VCaP (cell line): ENCODE measurements around the gene VSX2.

Source experiments
- H3K27ac ChIP-seq: fragments of 450-650 bp; 2 replicates; pipeline ENCODE4 v1.5.1; 2017
- CTCF ChIP-seq: fragments of 450-650 bp; conservative IDR thresholded peaks from 2 replicates; pipeline ENCODE4 v1.5.1; 2017; ENCODE audit warnings: mild to moderate bottlenecking, moderate library complexity

Gene VSX2

GRCh38 chr14:74242021-74242779, 3.0 kb downstream of the VSX2 start:
- no peak for TF ChIP-seq CTCF
- H3K27ac ChIP-seq: no peak overlapping the region

GRCh38 chr14:74242780-74243042, 3.5 kb downstream of the VSX2 start:
- no peak for TF ChIP-seq CTCF
- no peak overlapping the region for H3K27ac ChIP-seq

- H3K27ac ChIP-seq: no peak overlapping the region
- TF ChIP-seq CTCF: no peak
These were observed 3.8 kb downstream of the VSX2 start for GRCh38 chr14:74243051-74243450.

- TF ChIP-seq CTCF: no peak
- H3K27ac ChIP-seq: no peak overlapping the region
These were observed 4.9 kb downstream of the VSX2 start for GRCh38 chr14:74244115-74244514.

DNA sequence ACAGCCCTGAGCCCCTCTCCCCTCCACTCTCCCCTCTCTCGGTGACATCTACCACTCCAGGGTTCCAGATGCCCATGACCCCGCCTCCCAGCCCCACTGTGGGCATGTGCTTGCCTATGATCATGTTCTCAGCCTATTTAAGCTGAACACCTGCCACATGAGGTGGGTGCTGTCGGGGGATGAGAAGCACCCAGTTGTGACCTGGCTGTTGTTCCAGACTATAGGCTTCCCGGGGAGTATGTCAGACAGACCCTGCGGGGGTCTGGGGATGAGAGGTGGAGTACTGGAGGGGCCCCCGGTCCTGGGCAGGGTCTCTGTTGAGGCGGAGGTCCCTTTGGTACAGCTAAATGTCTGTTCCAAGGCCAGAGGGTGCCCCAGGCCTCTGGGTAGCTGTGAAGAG, 6.0 kb downstream of the VSX2 start:
- no peak for TF ChIP-seq CTCF
- H3K27ac ChIP-seq: no peak overlapping the region

GRCh38 chr14:74246542-74246941, 7.3 kb downstream of the VSX2 start:
- TF ChIP-seq CTCF: no peak
- H3K27ac ChIP-seq: no peak overlapping the region

GRCh38 chr14:74248017-74248416, 8.8 kb downstream of the VSX2 start:
- H3K27ac ChIP-seq: no peak overlapping the region
- TF ChIP-seq CTCF: no peak
